GM18951 (cell line): ENCODE results near the gene SNX24.
"Not testable (repeated sequence)": the region's sequence is repeated elsewhere in the genome, so short reads cannot be mapped to it uniquely, and the experiment has no call there.

Source experiments
- POLR2A ChIP-seq: IDR thresholded peaks from 4 replicates; pipeline ENCODE4 v1.6.1; 2011; ENCODE audit warnings: mild to moderate bottlenecking; ENCODE audit not compliant: insufficient read length, insufficient read depth; ENCODE audit errors: extremely low read depth
- in situ Hi-C: fragments of 300-500 bp; cut with MboI; formaldehyde crosslinking; loops from one replicate; pipeline ENCODE4 v1.12.0; 2022; ENCODE audit warnings: low sequenced_read_pairs, mixed read lengths, inconsistent platforms; ENCODE audit not compliant: unreplicated experiment

Gene SNX24

GRCh38 chr5:122847687-122848081 is 2.3 kb downstream of the SNX24 start:
- no peak for TF ChIP-seq POLR2A
- in situ Hi-C loops, result no loop called here

GRCh38 chr5:122849771-122850170 is 4.4 kb downstream of the SNX24 start:
- in situ Hi-C loops, result no loop called here

GRCh38 chr5:122857538-122857937 is 12.1 kb downstream of the SNX24 start:
- in situ Hi-C loops, result not testable (repeated sequence)

More at GRCh38 chr5:122849771-122850170, 4.4 kb downstream of the SNX24 start:
- TF ChIP-seq POLR2A, result no peak

- in situ Hi-C loops, result no loop called here
- no peak for TF ChIP-seq POLR2A
Observed at GRCh38 chr5:122858451-122858850, 13.0 kb downstream of the SNX24 start.

- no peak for TF ChIP-seq POLR2A
- in situ Hi-C loops, result no loop called here
Observed at GRCh38 chr5:122863240-122863639, 17.8 kb downstream of the SNX24 start.

- in situ Hi-C loops, result no loop called here
Observed at GRCh38 chr5:122863721-122864120, 18.3 kb downstream of the SNX24 start.

GRCh38 chr5:122864400-122864799 is 19.0 kb downstream of the SNX24 start:
- TF ChIP-seq POLR2A, result no peak

More at GRCh38 chr5:122863721-122864120, 18.3 kb downstream of the SNX24 start:
- TF ChIP-seq POLR2A, result no peak

GRCh38 chr5:122864842-122865241 is 19.4 kb downstream of the SNX24 start:
- in situ Hi-C loops, result no loop called here
- TF ChIP-seq POLR2A, result no peak

More at GRCh38 chr5:122864400-122864799, 19.0 kb downstream of the SNX24 start:
- in situ Hi-C loops, result no loop called here

GRCh38 chr5:122870219-122870856 is 24.9 kb downstream of the SNX24 start:
- TF ChIP-seq POLR2A, result no peak
- in situ Hi-C loops, result no loop called here

GRCh38 chr5:122871661-122872060 is 26.2 kb downstream of the SNX24 start:
- in situ Hi-C loops, result no loop called here

GRCh38 chr5:122874179-122874875 is 28.9 kb downstream of the SNX24 start:
- no peak for TF ChIP-seq POLR2A
- in situ Hi-C loops, result no loop called here

More at GRCh38 chr5:122871661-122872060, 26.2 kb downstream of the SNX24 start:
- TF ChIP-seq POLR2A, result no peak

- in situ Hi-C loops, result no loop called here
- no peak for TF ChIP-seq POLR2A
Observed at GRCh38 chr5:122877518-122877917, 32.1 kb downstream of the SNX24 start.

- in situ Hi-C loops, result no loop called here
- TF ChIP-seq POLR2A, result no peak
Observed at GRCh38 chr5:122879076-122879475, 33.7 kb downstream of the SNX24 start.

- TF ChIP-seq POLR2A, result no peak
- in situ Hi-C loops, result no loop called here
Observed at GRCh38 chr5:122880170-122880689, 34.8 kb downstream of the SNX24 start.

- in situ Hi-C loops, result no loop called here
- TF ChIP-seq POLR2A, result no peak
Observed at GRCh38 chr5:122880749-122881148, 35.3 kb downstream of the SNX24 start.
